GM21515 (cell line): ENCODE results near the gene PRKAR2B.
"Not testable (repeated sequence)": the region's sequence is repeated elsewhere in the genome, so short reads cannot be mapped to it uniquely, and the experiment has no call there.

Experiments used
- ATAC-seq: cut with Tn5 transposase; IDR thresholded peaks from one replicate; pipeline ENCODE4 v1.9.1; 2021; ENCODE audit not compliant: unreplicated experiment

The PRKAR2B gene

DNA sequence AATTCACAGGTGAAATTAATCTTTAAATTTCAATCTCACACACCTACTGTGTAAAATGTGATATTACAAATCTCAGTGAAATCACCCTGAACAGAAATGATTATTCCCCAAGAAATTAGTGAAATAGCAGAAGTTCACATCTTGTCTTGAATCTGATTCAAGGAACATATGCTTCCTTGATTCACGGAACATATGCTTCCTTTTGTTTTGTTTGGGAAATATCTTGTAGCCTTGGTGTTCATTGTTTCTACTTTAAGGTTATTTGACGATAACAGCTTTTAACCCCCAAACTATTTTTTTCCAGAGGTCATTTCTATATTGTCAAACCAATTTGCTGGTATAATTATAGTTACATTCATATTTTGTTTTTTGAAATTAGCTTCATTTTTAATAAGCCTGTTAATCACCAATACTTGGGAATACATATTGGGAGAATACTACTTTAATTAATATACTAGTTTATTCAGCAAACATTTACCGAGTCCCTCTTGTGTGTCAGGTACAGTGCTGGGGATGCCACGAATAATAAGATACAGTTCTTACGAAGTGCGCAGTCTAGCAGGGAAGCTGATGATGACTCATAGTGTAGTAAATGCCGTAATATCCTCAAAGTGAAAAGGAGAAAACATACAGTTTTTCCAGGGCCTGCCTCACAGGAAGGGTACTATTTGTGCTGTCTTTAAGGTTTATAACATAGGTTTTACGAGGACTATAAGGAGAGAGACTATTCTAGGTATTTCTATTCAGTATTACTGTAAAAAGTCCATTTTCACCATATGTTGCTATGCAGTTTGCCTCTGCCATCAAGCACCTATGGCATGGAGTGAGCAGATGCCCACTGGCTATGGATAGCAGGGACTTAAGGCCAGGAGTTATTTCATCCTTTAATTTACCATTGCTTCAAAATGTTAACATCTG is 32.5 kb downstream of the PRKAR2B start:
- no peak for ATAC-seq

GRCh38 chr7:107077699-107078516 is 33.4 kb downstream of the PRKAR2B start:
- ATAC-seq, result no peak

DNA sequence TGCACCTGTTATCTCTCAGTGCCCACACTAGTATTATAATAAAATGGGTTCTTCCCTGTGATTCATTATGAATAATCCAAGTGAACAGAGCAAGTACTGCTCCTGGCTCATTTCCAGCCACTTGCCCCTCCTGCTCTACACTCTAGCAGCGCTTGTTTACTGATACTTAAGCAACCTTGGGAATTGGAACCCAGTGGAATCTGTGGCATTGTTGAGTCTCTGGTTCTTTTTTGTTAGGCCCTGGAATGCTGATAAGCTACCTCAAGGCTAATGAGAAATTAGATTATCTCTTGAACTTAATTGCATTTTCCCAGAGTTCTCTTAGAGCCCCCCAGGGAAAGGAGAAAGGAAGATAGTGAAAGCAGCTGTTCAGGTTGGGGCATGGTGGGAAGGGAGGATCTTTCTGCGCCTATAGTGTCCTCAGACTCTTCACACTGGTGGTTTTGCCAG is 34.0 kb downstream of the PRKAR2B start:
- no peak for ATAC-seq

DNA sequence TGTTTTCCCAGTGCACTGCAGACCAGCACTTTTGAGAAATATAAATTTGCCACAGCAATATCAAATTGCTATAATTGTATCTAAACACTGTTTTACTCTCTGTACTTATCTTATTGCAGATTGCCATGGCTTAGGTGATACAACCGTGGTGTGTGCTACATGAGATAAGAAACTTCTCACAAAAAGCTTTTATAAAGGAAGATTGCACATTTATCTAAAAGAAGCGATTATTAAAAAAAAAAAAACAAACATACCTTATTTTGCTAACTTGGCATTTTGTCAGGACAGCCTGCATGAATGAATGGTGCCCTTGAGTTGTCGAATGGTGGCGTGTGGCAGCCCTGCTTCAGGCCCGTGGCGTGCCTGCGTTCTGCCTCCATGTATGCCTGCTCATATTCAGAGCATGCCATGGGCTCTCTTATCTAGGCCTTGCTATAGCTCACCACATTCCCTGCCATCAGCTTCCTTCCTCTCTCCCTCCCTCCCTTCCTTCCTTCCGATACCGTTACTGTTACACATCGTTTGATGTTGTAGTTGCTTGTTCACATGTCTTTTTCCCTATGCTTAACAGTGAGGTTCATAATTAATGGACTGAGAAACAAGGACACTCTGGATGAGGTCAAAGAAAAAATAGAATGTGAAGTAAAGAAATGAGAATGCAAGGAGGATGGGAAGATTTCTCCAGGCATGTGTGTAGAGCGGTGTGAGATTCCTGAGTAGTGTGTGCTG is 34.9 kb downstream of the PRKAR2B start:
- ATAC-seq, result no peak

- ATAC-seq, result no peak
These were observed 35.6 kb downstream of the PRKAR2B start for GRCh38 chr7:107080099-107080505.

DNA sequence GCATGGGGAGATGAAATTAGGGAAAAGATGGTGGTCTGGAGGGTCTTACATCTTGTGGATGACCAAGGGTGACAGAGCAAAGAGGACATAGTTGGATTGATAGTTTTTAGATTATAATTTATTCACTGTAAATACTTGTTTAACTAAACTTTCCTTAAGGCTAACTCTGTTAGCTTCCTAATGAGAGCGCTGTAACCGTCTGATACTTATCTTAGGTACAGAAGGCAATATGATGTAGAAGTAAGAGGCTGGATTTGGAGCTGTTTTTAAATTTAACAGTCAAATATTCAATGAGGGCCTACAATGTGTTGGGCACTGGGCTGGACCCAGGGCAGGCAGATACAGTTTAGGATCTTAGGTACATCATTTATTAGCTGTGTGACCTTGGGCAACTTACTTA is 36.0 kb downstream of the PRKAR2B start:
- ATAC-seq, result no peak

GRCh38 chr7:107085180-107085579 is 40.7 kb downstream of the PRKAR2B start:
- no peak for ATAC-seq

GRCh38 chr7:107089627-107090026 is 45.1 kb downstream of the PRKAR2B start:
- no peak for ATAC-seq

DNA sequence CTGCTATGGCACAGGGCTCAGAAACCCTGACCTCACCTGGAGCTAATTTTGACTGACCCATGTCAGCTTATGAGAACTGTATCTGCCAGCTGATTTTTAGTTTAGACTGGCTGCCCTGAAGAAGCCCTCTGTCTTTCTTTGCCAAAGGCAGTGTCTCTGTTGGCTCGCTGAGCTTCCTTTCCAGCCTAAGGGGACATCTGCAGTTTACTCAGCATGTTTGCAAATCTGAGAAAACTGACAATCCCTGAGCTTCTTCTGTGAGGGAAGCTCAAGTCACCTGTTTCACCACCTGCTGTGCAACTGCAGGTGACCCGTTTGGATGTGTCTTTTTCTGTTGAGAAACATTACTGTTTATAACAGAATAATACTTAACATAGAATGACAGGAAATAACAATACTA is 46.0 kb downstream of the PRKAR2B start:
- no peak for ATAC-seq

DNA sequence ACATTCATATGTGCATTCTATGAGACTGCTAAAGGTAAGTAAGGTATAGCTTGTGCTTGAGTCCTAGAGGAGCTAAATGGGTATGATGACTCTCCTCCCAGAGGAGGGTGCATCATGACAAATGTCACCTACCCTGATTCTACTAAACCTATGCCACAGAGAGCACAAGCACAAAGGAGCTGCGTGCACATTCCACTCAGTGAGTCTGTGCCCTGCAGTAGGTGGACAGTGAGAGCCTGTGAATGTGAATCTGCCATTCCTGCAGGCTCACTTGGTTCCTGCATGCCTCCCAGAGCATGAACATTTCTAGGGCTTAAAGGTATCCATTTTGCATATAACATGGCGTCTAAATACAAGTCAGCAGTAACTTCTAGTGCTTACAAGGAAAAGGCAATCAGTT is 46.8 kb downstream of the PRKAR2B start:
- no peak for ATAC-seq

DNA sequence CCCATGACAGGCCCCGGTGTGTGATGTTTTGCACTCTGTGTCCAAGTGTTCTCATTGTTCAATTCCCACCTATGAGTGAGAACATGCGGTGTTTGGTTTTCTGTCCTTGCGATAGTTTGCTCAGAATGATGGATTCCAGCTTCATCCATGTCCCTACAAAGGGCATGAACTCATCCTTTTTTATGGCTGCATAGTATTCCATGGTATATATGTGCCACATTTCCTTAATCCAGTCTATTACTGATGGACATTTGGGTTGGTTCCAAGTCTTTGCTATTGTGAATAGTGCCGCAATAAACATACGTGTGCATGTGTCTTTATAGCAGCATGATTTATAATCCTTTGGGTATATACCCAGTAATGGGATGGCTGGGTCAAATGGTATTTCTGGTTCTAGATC is 49.2 kb downstream of the PRKAR2B start:
- ATAC-seq, result not testable (repeated sequence)

GRCh38 chr7:107099154-107099553 is 54.6 kb downstream of the PRKAR2B start:
- not testable (repeated sequence) for ATAC-seq

DNA sequence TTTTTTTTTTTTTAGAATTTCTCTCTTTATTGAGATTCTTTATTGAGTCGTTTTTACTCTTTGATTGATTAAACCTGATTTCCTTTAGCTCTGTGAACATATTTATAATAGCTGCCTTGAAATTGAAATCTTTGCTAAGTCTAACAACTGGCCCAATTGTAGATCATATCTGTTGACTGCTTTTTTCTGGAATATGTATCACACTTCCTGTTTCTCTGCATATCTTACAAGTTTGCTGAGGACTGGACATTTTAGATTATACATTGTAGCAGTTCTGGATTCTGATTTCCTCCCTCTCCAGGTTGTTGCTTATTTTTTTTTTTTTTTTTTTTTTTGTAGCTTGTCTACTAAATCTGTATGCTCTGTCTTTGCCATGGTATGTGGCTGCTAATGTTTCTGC is 56.3 kb downstream of the PRKAR2B start:
- ATAC-seq, result no peak

DNA sequence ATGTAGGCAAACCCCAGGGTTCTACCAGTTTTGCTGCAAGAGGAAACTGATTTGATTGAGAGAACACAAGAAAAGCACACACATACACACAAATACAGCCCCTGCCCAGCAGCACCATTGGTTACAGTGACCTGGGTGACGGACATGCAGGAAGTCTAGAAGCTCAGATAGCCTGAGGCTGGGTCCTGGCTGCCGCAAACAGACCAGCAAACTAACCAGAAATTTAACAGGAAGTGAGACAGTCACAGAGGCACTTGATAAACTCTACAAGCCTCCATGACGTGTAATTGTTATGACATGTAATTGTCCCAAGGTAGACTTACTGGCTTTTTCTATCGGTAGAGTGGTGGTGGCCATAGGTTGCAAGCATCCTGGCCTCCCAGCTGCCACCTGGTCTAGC is 58.9 kb downstream of the PRKAR2B start:
- ATAC-seq, result no peak

DNA sequence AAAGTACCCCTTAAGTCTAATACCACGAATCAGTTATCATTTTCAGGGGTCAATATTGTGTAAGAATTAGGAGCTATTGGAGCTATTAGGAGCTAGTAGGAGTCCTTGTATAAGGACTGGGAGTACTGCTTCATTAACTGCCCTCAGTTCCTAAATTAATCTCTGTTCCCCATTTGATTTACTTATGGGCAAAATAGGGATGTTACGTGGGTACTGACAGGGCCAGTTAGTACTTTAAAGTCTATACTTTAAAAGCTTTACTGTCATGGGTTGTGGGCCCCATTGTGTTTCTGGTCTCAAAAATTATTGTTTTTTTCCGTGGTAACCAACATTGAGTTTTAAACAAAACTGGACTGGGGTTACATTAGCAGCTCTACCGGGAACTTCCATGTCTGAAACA is 60.3 kb downstream of the PRKAR2B start:
- ATAC-seq, result no peak

DNA sequence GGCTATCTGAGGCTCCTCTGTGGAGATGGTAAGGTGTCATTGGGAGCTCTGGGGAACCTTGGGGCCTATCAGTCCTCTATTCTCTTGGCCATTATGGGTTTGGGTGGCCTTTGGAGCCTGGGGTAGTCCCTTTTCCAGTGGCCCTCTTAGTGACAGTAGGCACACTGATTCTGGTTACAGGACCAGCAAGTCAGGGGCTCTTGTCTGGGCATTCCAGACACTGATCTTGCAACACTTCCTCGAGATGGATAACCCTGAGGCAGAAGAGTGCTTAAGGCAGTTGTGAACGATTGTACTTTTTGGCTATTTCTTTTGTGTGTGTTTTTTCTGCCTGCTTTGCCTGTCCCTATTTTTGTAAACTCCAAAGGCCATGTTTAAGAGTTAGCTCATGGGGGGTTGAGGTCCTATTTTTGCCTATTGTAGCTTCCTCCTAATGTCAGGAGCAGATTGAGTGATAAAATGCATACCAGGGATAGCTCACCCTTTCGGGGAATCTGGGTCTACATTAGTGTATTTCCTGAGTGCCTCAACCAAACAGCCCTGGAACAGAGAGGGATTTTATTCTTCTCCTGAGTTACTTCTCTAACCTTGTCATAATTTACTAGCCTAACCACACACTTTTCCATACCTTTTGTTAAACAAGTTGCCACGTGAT is 61.2 kb downstream of the PRKAR2B start:
- no peak for ATAC-seq

DNA sequence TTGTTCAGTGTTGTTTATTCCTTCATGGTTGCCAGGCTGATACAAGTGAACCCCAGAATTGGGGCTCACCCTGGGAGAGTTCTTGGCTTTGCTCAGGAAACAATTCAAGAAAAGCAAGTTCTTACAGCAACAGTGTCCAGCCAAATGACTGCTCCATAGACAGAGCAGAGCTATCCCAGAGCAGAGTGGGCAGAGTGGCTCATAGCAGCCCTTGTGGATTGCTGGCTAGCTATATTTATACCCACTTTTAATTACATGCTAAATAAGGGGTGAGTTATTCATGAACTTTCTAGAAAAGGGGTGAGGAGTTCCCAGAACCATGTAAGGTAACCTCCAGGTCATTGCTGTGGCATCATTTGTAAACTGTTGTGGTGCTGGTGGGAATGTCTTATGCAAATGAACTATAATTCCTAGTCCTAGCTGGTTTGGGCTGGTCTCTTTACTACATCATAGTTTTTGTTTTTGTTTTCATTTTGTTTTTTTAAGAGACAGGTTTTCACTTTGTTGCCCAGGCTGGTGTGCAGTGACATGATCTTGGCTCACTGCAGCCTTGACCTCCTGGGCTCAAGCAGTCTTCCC is 64.4 kb downstream of the PRKAR2B start:
- no peak for ATAC-seq

DNA sequence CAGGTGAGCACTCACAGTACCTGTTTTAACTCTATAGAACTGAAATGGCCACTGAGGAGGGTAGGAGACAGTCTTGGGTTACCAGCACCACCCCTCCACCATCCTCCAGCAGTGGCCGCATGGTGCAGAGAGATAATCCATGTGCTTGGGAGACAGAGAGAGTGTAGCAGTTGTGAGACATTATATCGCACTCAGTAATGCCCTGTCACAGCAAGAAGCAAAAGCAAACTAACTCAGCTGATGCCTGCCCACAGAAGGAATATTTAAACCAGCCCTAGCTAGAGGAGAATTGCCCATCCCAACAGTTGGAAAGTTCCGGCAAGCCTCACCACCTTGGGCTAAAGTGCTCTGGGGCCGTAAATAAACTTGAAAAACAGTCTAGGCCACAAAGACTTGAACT is 65.5 kb downstream of the PRKAR2B start:
- ATAC-seq, result no peak

- no peak for ATAC-seq
These were observed 66.7 kb downstream of the PRKAR2B start for GRCh38 chr7:107111196-107111595.

DNA sequence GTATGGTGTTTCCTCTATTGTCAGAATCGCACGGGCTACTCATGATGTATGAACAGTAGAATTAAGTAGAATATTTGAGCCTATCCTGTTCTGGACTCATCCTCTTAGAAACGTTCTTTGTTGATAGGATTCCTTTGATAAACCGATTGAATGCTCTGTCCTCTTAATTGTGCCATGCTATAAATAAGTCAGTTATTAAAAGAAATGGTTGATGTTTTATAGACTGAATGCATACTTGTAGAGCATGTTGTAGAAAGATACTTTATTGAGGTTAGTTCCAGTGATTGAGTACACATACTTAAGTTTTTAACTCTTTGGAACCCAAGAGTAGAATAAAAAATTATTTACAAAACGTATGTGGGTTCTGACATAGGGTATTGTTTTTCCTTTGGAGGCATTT is 69.4 kb downstream of the PRKAR2B start:
- ATAC-seq, result no peak
